Tibial nerve (tissue), 4 donors: ENCODE data around the gene MS4A3. TPM values are rescaled to one million over a fixed set of nuclear protein-coding genes. Genes with fewer than 3 reads are reported as not detected.
"Not testable (repeated sequence)": the region's sequence is repeated elsewhere in the genome, so short reads cannot be mapped to it uniquely, and the experiment has no call there.

ENCODE experiments used
- DNase-seq, 2 donors: peaks; one replicate each; pipeline ENCODE4 v3.0.0-alpha.2; 2019; ENCODE audit warnings: low spot score in 2 of 2
- H3K27ac ChIP-seq, 4 donors: fragments of 200-600 bp; sonication (generic) in 3 of 4; one replicate each; pipeline ENCODE4 v1.5.1; 2017 to 2019; ENCODE audit warnings: mild to moderate bottlenecking in 1 of 4
- H3K27me3 ChIP-seq, 2 donors: fragments of 200-600 bp; sonication (generic) in 1 of 2; one replicate each; pipeline versions ENCODE4 v1.5.1 to v1.6.0; 2017 to 2019
- H3K36me3 ChIP-seq, 3 donors: fragments of 200-600 bp; sonication (generic); one replicate each; pipeline ENCODE4 v1.5.1; 2018 to 2019
- H3K4me1 ChIP-seq, 4 donors: fragments of 200-600 bp; sonication (generic) in 3 of 4; one replicate each; pipeline ENCODE4 v1.5.1; 2017 to 2019
- H3K4me3 ChIP-seq, 4 donors: fragments of 200-600 bp; sonication (generic) in 3 of 4; one replicate each; pipeline ENCODE4 v1.5.1; 2017 to 2019; ENCODE audit warnings: mild to moderate bottlenecking in 1 of 4, moderate library complexity in 1 of 4
- H3K9me3 ChIP-seq, 4 donors: fragments of 200-600 bp; sonication (generic) in 3 of 4; one replicate each; pipeline ENCODE4 v1.5.1; 2017 to 2019
- EP300 ChIP-seq, 2 donors: sonication (generic); formaldehyde crosslinking; IDR thresholded peaks; one replicate each; pipeline ENCODE4 v1.6.1; 2017; ENCODE audit warnings: antibody characterized with exemption in 2 of 2, mild to moderate bottlenecking in 1 of 2
- POLR2A ChIP-seq, 2 donors: fragments of 450-650 bp; IDR thresholded peaks; one replicate each; pipeline ENCODE4 v1.6.1; 2017; ENCODE audit warnings: antibody characterized with exemption in 2 of 2, mild to moderate bottlenecking in 2 of 2, moderate library complexity in 2 of 2
- WGBS, 2 donors: methylation state at CpG; one replicate each; pipeline ENCODE4 v1.1.5; 2018; 5-methylcytosine and 5-hydroxymethylcytosine counted together
- total RNA-seq, 4 donors: library from RNA; depleted of rRNA; stranded (reverse); fragments of >200 nt; gene quantifications; one replicate each; pipeline ENCODE4 v1.1.0, GENCODE V29; 2016
- TF ChIP-seq, protein P1 (sequence below), 5 experiments: fragments of 200-600 bp in 3 of 5; fragments of 450-650 bp in 2 of 5; sonication (generic) in 3 of 5; IDR thresholded peaks; one replicate each; pipeline ENCODE4 v1.5.1; 2016 to 2019; ENCODE audit warnings: antibody characterized with exemption in 5 of 5, mild to moderate bottlenecking in 3 of 5, moderate library complexity in 2 of 5

The MS4A3 gene
- total RNA-seq, 4 donors from 2014 or later, result not detected

- Histone ChIP-seq H3K27me3 (no peaks in the 10 kb centered on the region), H3K27ac (no peak overlapping the region), H3K4me1 (no peaks in the 10 kb centered on the region), H3K9me3 (no peaks in the 10 kb centered on the region), H3K4me3 (no peak overlapping the region), H3K36me3 (no peaks in the 10 kb centered on the region)
- no peak for TF ChIP-seq EP300 (IDR thresholded peaks at IDR 0.05)
- TF ChIP-seq POLR2A (IDR thresholded peaks at IDR 0.05), result no peak
- TF ChIP-seq, protein P1, sequence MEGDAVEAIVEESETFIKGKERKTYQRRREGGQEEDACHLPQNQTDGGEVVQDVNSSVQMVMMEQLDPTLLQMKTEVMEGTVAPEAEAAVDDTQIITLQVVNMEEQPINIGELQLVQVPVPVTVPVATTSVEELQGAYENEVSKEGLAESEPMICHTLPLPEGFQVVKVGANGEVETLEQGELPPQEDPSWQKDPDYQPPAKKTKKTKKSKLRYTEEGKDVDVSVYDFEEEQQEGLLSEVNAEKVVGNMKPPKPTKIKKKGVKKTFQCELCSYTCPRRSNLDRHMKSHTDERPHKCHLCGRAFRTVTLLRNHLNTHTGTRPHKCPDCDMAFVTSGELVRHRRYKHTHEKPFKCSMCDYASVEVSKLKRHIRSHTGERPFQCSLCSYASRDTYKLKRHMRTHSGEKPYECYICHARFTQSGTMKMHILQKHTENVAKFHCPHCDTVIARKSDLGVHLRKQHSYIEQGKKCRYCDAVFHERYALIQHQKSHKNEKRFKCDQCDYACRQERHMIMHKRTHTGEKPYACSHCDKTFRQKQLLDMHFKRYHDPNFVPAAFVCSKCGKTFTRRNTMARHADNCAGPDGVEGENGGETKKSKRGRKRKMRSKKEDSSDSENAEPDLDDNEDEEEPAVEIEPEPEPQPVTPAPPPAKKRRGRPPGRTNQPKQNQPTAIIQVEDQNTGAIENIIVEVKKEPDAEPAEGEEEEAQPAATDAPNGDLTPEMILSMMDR (IDR thresholded peaks at IDR 0.05), result no peak
- DNase-seq, result no peak
- 83 to 89% methylated on average over 1 of the region's 1 CpG for WGBS, 2 donors
Observed at GRCh38 chr11:60065801-60066200, 9.3 kb downstream of the MS4A3 start.

GRCh38 chr11:60069450-60069849 is 13.0 kb downstream of the MS4A3 start:
- Histone ChIP-seq H3K4me3 (no peak overlapping the region), H3K27me3 (no peaks in the 10 kb centered on the region), H3K9me3 (peaks cover 0 to 4% (median 0%) of the 10 kb centered on the region in 4 donors), H3K4me1 (no peaks in the 10 kb centered on the region), H3K36me3 (no peaks in the 10 kb centered on the region), H3K27ac (no peak overlapping the region)
- 75 to 79% methylated on average over 2 of the region's 2 CpGs for WGBS, 2 donors
- TF ChIP-seq, protein P1 (IDR thresholded peaks at IDR 0.05), result no peak
- TF ChIP-seq EP300 (IDR thresholded peaks at IDR 0.05) (no peak), POLR2A (IDR thresholded peaks at IDR 0.05) (no peak)
- no peak for DNase-seq

GRCh38 chr11:60071644-60072043 is 15.2 kb downstream of the MS4A3 start:
- not testable (repeated sequence) for H3K36me3 ChIP-seq, H3K9me3 ChIP-seq
- WGBS, 2 donors, result 85 to 87% methylated on average over 6 of the region's 6 CpGs

GRCh38 chr11:60077216-60077817 is 20.9 kb downstream of the MS4A3 start:
- H3K4me1 ChIP-seq, result no peaks in the 10 kb centered on the region
- TF ChIP-seq POLR2A (IDR thresholded peaks at IDR 0.05) (no peak), EP300 (IDR thresholded peaks at IDR 0.05) (no peak)
- H3K27ac ChIP-seq, result no peak overlapping the region
- peaks cover 0 to 11% (median 0%) of the 10 kb centered on the region in 4 donors for H3K9me3 ChIP-seq
- DNase-seq, result no peak
- no peak overlapping the region for H3K4me3 ChIP-seq
- no peaks in the 10 kb centered on the region for H3K27me3 ChIP-seq
- no peaks in the 10 kb centered on the region for H3K36me3 ChIP-seq
- WGBS, 2 donors, result 77 to 82% methylated on average over 15 of the region's 15 CpGs

More at GRCh38 chr11:60071644-60072043, 15.2 kb downstream of the MS4A3 start:
- not testable (repeated sequence) for H3K4me3 ChIP-seq, H3K4me1 ChIP-seq, H3K27me3 ChIP-seq, H3K27ac ChIP-seq, DNase-seq

DNA sequence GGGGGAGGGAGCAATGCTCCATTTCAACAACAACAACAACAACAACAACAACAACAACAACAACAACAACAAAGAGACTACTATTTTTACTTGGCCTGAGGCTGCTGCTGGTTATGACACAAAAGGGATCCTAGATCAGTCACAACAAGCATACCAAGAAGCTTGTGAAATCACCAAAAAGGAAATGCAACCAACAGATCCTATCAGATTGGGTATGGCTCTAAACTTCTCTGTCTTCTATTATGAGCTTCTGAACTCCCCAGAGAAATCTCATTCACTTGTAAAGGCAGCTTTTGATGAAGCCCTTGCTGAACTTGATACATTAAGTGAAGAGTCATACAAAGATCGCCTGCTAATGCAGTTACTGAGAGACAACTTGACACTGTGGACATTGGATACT is 21.5 kb downstream of the MS4A3 start:
- WGBS, 2 donors, result 78 to 86% methylated on average over 1 of the region's 1 CpG
- TF ChIP-seq EP300 (IDR thresholded peaks at IDR 0.05), result no peak
- TF ChIP-seq POLR2A (IDR thresholded peaks at IDR 0.05), result no peak
- TF ChIP-seq, protein P1 (IDR thresholded peaks at IDR 0.05), result no peak
- H3K9me3 ChIP-seq, result peaks cover 0 to 11% (median 0%) of the 10 kb centered on the region in 4 donors

GRCh38 chr11:60078745-60079144 is 22.3 kb downstream of the MS4A3 start:
- Histone ChIP-seq H3K36me3 (no peaks in the 10 kb centered on the region), H3K4me1 (no peaks in the 10 kb centered on the region), H3K27me3 (no peaks in the 10 kb centered on the region), H3K9me3 (peaks cover 0 to 10% (median 0%) of the 10 kb centered on the region in 4 donors), H3K27ac (no peak overlapping the region), H3K4me3 (no peak overlapping the region)
- no peak for DNase-seq
- TF ChIP-seq POLR2A (IDR thresholded peaks at IDR 0.05) (no peak), EP300 (IDR thresholded peaks at IDR 0.05) (no peak)
- TF ChIP-seq, protein P1 (IDR thresholded peaks at IDR 0.05), result no peak
- 72 to 79% methylated on average over 4 of the region's 4 CpGs for WGBS, 2 donors

More for the DNA sequence above, 21.5 kb downstream of the MS4A3 start:
- Histone ChIP-seq H3K4me3 (no peak overlapping the region), H3K27ac (no peak overlapping the region), H3K27me3 (no peaks in the 10 kb centered on the region), H3K4me1 (no peaks in the 10 kb centered on the region), H3K36me3 (no peaks in the 10 kb centered on the region)
- DNase-seq, result no peak
